SK-N-MC (cell line): ENCODE data around the gene LRRC66.
A peak's percentile ranks its signal among the peaks of the same experiment; 100 is the strongest.

Source experiments
- EZH2 ChIP-seq: fragments of 200-600 bp; sonication (generic); IDR thresholded peaks from one replicate; pipeline ENCODE4 v1.6.1; 2017; ENCODE audit warnings: antibody characterized with exemption
- POLR2AphosphoS5 ChIP-seq: IDR thresholded peaks from 2 replicates; pipeline ENCODE4 v1.6.1; 2012; ENCODE audit warnings: mild to moderate bottlenecking, low read depth, low read length, borderline replicate concordance

GRCh38 chr4:52051213-52051614 lies 31.1 kb upstream of the LRRC66 start, which contains the start of gene SPATA18:
- TF ChIP-seq EZH2, result peak; percentile 14
- no peak for TF ChIP-seq POLR2AphosphoS5
